PC-3 (cell line): ENCODE results near the gene MALL.

Source experiments
- CTCF ChIP-seq: fragments of 300-600 bp; sonication (generic); conservative IDR thresholded peaks from 2 replicates; pipeline ENCODE4 v1.5.1; 2017; ENCODE audit warnings: antibody characterized with exemption, low read depth, mild to moderate bottlenecking, low read length
- EZH2phosphoT487 ChIP-seq: fragments of 300-600 bp; sonication (generic); IDR thresholded peaks from 2 replicates; pipeline ENCODE4 v1.6.1; 2018; ENCODE audit warnings: mild to moderate bottlenecking, antibody characterized with exemption, low read length, borderline replicate concordance

GRCh38 chr2:110104025-110104771 is 11.4 kb downstream of the MALL start:
- TF ChIP-seq CTCF (no peak), EZH2phosphoT487 (no peak)
